ENCODE results near the gene WDR59.

The WDR59 gene

DNA sequence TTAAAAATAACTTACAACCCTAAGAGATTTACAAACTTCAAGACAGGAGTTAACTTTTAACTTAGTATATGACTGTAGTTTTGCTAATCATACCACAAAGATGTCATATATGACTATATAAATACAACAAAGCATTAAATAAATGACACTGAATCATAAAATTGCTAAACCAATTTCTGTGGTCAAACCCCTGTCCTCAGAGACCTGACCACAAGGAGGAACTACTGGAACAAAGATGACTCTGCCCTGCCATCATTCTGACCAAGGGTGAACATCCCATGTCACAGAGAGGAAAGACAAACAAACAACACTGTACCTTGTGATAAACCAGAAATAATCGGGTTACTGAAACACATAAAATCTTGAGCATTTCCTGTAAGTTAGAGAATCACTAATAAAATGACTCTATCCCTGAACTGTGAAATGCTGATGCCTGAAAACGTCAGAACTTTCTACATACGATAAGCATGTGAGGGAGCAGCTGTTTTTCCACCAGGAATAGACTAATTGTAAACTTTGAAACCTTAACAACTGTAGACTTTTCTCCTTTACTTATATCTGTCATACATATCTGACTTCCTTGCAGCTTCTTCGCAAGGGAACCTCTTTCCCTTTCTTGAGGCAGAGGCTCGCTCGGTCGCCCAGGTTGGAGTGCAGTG, 47.9 kb downstream of the WDR59 start:
- Histone ChIP-seq H3K9me3 (ENCODE audit: control insufficient read depth, low read length) (no peaks in the 10 kb centered on the region), H3K4me1 (no peaks in the 10 kb centered on the region), H3K4me2 (ENCODE audit: low read length) (no peak overlapping the region), H3K27ac (no peak overlapping the region), H3K27me3 (ENCODE audit: control insufficient read depth, insufficient read depth, low read length) (no peaks in the 10 kb centered on the region), H3K4me3 (ENCODE audit: low read depth, low read length) (no peak overlapping the region), H3K9ac (no peak overlapping the region), H2AFZ (no peak overlapping the region), H3K36me3 (ENCODE audit: control insufficient read depth, insufficient read depth, low read length) (no peaks in the 10 kb centered on the region), H3K79me2 (peaks cover 2% of the 10 kb centered on the region)
- no peak for TF ChIP-seq CTCF (IDR thresholded peaks at IDR 0.05)

DNA sequence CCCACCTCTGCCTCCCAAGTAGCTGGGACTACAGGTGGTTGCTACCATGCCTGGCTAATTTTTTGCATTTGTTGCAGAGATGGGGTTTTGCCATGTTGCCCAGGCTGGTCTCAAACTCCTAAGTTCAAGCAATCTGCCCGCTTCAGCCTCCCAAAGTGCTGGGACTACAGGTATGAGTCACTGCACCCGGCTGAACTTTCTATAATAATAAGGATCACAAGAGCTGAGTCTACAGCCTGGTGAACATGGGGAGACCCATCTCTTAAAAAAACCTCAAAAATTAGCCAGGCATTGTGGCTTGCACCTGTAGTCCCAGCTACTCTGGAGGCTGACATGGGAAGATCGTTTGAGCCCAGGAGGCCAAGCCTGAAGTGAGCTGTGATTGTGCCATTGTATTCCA, 53.5 kb downstream of the WDR59 start:
- no peak overlapping the region for H2AFZ ChIP-seq
- H3K36me3 ChIP-seq (ENCODE audit: control insufficient read depth, insufficient read depth, low read length) = no peaks in the 10 kb centered on the region
- peaks cover 2% of the 10 kb centered on the region for H3K79me2 ChIP-seq
- H3K4me1 ChIP-seq = no peaks in the 10 kb centered on the region
- H3K9me3 ChIP-seq (ENCODE audit: control insufficient read depth, low read length) = no peaks in the 10 kb centered on the region
- no peak overlapping the region for H3K4me2 ChIP-seq (ENCODE audit: low read length)
- no peaks in the 10 kb centered on the region for H3K27me3 ChIP-seq (ENCODE audit: control insufficient read depth, insufficient read depth, low read length)
- no peak for TF ChIP-seq CTCF (IDR thresholded peaks at IDR 0.05)
- H3K4me3 ChIP-seq (ENCODE audit: low read depth, low read length) = no peak overlapping the region
- H3K27ac ChIP-seq = no peak overlapping the region
- H3K9ac ChIP-seq = no peak overlapping the region

GRCh38 chr16:74929636-74930035, 55.3 kb downstream of the WDR59 start:
- no peak overlapping the region for H3K27ac ChIP-seq
- no peak overlapping the region for H3K9ac ChIP-seq
- H2AFZ ChIP-seq = no peak overlapping the region
- H3K4me3 ChIP-seq (ENCODE audit: low read depth, low read length) = no peak overlapping the region
- H3K27me3 ChIP-seq (ENCODE audit: control insufficient read depth, insufficient read depth, low read length) = no peaks in the 10 kb centered on the region
- no peaks in the 10 kb centered on the region for H3K9me3 ChIP-seq (ENCODE audit: control insufficient read depth, low read length)
- H3K79me2 ChIP-seq = peaks cover 2% of the 10 kb centered on the region
- no peaks in the 10 kb centered on the region for H3K4me1 ChIP-seq
- H3K4me2 ChIP-seq (ENCODE audit: low read length) = no peak overlapping the region
- TF ChIP-seq CTCF (IDR thresholded peaks at IDR 0.05) = no peak
- H3K36me3 ChIP-seq (ENCODE audit: control insufficient read depth, insufficient read depth, low read length) = no peaks in the 10 kb centered on the region

GRCh38 chr16:74926805-74927204, 58.1 kb downstream of the WDR59 start:
- Histone ChIP-seq H3K79me2 (peaks cover 2% of the 10 kb centered on the region), H3K9me3 (ENCODE audit: control insufficient read depth, low read length) (no peaks in the 10 kb centered on the region), H3K9ac (no peak overlapping the region), H2AFZ (no peak overlapping the region), H3K27me3 (ENCODE audit: control insufficient read depth, insufficient read depth, low read length) (no peaks in the 10 kb centered on the region), H3K27ac (no peak overlapping the region), H3K4me3 (ENCODE audit: low read depth, low read length) (no peak overlapping the region), H3K4me1 (no peaks in the 10 kb centered on the region), H3K36me3 (ENCODE audit: control insufficient read depth, insufficient read depth, low read length) (no peaks in the 10 kb centered on the region), H3K4me2 (ENCODE audit: low read length) (no peak overlapping the region)
- no peak for TF ChIP-seq CTCF (IDR thresholded peaks at IDR 0.05)

GRCh38 chr16:74923766-74924460, 61.0 kb downstream of the WDR59 start:
- H3K4me2 ChIP-seq (ENCODE audit: low read length) = no peak overlapping the region
- H3K9me3 ChIP-seq (ENCODE audit: control insufficient read depth, low read length) = no peaks in the 10 kb centered on the region
- no peaks in the 10 kb centered on the region for H3K79me2 ChIP-seq
- no peaks in the 10 kb centered on the region for H3K36me3 ChIP-seq (ENCODE audit: control insufficient read depth, insufficient read depth, low read length)
- TF ChIP-seq CTCF (IDR thresholded peaks at IDR 0.05) = no peak
- no peak overlapping the region for H2AFZ ChIP-seq
- H3K27me3 ChIP-seq (ENCODE audit: control insufficient read depth, insufficient read depth, low read length) = no peaks in the 10 kb centered on the region
- H3K4me1 ChIP-seq = no peaks in the 10 kb centered on the region
- no peak overlapping the region for H3K9ac ChIP-seq
- no peak overlapping the region for H3K27ac ChIP-seq
- H3K4me3 ChIP-seq (ENCODE audit: low read depth, low read length) = no peak overlapping the region
